Measurements from ENCODE around the gene EPB41L2. TPM values are rescaled to one million over a fixed set of nuclear protein-coding genes. Genes with fewer than 3 reads are reported as not detected.

Gene EPB41L2
- total and polyA plus RNA-seq, 10 donors = 19.3 to 210 (median 123) TPM

- no peak for DNase-seq
- H3K4me1 ChIP-seq = no peaks in the 10 kb centered on the region
- intact Hi-C loops (cut with DNase I; ENCODE audit: low total_unique reads) = no loop called here
- no peaks in the 10 kb centered on the region for H3K36me3 ChIP-seq
- no peaks in the 10 kb centered on the region for H3K9me3 ChIP-seq
- no peak overlapping the region for H3K4me3 ChIP-seq
- no peak overlapping the region for H3K27ac ChIP-seq
- TF ChIP-seq CTCF (IDR thresholded peaks at IDR 0.05 in 8 of 11, conservative IDR thresholded peaks at IDR 0.05 in 3 of 11) = no peak
- no peak for TF ChIP-seq POLR2A (IDR thresholded peaks at IDR 0.05)
- TF ChIP-seq POLR2AphosphoS5 (IDR thresholded peaks at IDR 0.05) = no peak
- no peaks in the 10 kb centered on the region for H3K27me3 ChIP-seq (replicated peaks in 1 of 7)
- WGBS, 5 donors = 46 to 65% (median 47%) methylated on average over 4 of the region's 4 CpGs
Observed at GRCh38 chr6:130829333-130829910, 233.6 kb downstream of the EPB41L2 start.

- WGBS, 5 donors = 75 to 84% (median 80%) methylated on average over 11 of the region's 11 CpGs
- Histone ChIP-seq H3K27ac (no peak within 1 kb of the TSS), H3K36me3 (no peaks in the 10 kb centered on the region), H3K27me3 (replicated peaks in 1 of 7) (no peaks in the 10 kb centered on the region), H3K9me3 (no peaks in the 10 kb centered on the region), H3K4me1 (no peaks in the 10 kb centered on the region), H3K4me3 (no peak within 1 kb of the TSS)
- no peak for TF ChIP-seq POLR2AphosphoS5 (IDR thresholded peaks at IDR 0.05)
- intact Hi-C loops (cut with DNase I; ENCODE audit: low total_unique reads) = no loop called here
- no peak for DNase-seq
Observed at GRCh38 chr6:130827247-130828149, 235.5 kb downstream of the EPB41L2 start, which contains the start of gene SMLR1. TSS of gene SMLR1 (plus strand) at chr6:130827406. CDS start at chr6:130827414, 8 bp downstream.

DNA sequence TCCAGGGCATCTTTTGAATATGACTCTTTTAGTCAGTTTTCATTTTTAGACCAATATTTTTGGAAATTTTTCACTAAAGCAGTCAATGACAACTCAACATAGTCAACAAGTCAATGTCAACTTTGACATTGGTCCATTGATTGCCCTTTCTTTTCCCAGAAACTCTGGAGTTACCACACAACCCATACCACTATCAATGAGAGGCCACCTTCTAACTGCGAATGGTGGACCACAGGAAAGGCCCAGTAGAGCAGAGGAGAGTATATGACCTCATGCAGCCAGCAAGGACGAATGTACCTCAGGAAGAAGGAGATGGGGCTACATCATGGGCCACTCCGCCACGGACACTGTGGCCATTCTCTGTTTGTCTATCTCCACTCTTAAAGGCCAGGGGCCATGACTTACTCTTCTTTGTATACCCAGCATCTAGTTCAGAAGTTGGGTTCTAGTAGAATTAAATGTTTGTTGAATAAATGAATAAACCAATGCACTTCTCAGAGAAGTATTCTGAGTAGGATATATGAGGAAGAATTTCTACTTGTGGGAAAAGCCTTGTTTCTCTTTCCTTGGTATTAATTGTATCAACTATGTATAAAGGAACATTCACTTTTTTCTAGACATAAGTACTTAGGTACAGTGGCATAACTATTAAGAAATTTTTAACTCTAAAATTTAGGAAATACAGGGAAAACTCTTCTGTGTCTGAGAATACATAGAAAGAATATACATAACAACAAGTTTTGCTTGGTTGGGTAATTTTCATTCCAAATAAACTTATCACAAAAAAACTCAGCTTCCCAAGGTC lies 236.4 kb downstream of the EPB41L2 start:
- no peak for TF ChIP-seq POLR2AphosphoS5 (IDR thresholded peaks at IDR 0.05)
- TF ChIP-seq POLR2A (IDR thresholded peaks at IDR 0.05) = no peak
- TF ChIP-seq CTCF (IDR thresholded peaks at IDR 0.05 in 8 of 11, conservative IDR thresholded peaks at IDR 0.05 in 3 of 11) = no peak
- Histone ChIP-seq H3K27me3 (replicated peaks in 1 of 7) (no peaks in the 10 kb centered on the region), H3K27ac (no peak overlapping the region), H3K36me3 (no peaks in the 10 kb centered on the region), H3K4me3 (no peak overlapping the region), H3K4me1 (no peaks in the 10 kb centered on the region), H3K9me3 (no peaks in the 10 kb centered on the region)
- 82 to 96% (median 90%) methylated on average over 4 of the region's 4 CpGs for WGBS, 5 donors
- intact Hi-C loops (cut with DNase I; ENCODE audit: low total_unique reads) = no loop called here
- DNase-seq = no peak

- Histone ChIP-seq H3K4me3 (no peak overlapping the region), H3K4me1 (no peaks in the 10 kb centered on the region), H3K27ac (no peak overlapping the region), H3K9me3 (no peaks in the 10 kb centered on the region), H3K27me3 (replicated peaks in 1 of 7) (no peaks in the 10 kb centered on the region), H3K36me3 (no peaks in the 10 kb centered on the region)
- DNase-seq = no peak
- TF ChIP-seq POLR2A (IDR thresholded peaks at IDR 0.05) (no peak), CTCF (IDR thresholded peaks at IDR 0.05 in 8 of 11, conservative IDR thresholded peaks at IDR 0.05 in 3 of 11) (no peak), POLR2AphosphoS5 (IDR thresholded peaks at IDR 0.05) (no peak)
- WGBS, 5 donors = 69 to 85% (median 78%) methylated on average over 3 of the region's 3 CpGs
- intact Hi-C loops (cut with DNase I; ENCODE audit: low total_unique reads) = no loop called here
Observed at GRCh38 chr6:130825772-130826441, 237.1 kb downstream of the EPB41L2 start.

All from spleen (tissue), 11 donors.